Right atrium auricular region (tissue), 2 donors: ENCODE data around the gene SCARB2. TPM values are rescaled to one million over a fixed set of nuclear protein-coding genes. Genes with fewer than 3 reads are reported as not detected.

Experiments used
- DNase-seq: peaks from one replicate; pipeline ENCODE4 v3.0.0-alpha.2; 2019; ENCODE audit warnings: low spot score
- H3K27ac ChIP-seq, 2 donors: fragments of 200-600 bp; sonication (generic); 1 replicate in 1 of 2; 2 replicates in 1 of 2; pipeline ENCODE4 v1.5.1; 2016 to 2019
- H3K27me3 ChIP-seq, 2 donors: fragments of 200-600 bp; sonication (generic); one replicate each; pipeline versions ENCODE4 v1.5.1 to v1.6.0; 2017 to 2019
- H3K36me3 ChIP-seq: fragments of 200-600 bp; sonication (generic); one replicate; pipeline ENCODE4 v1.5.1; 2016
- H3K4me1 ChIP-seq, 2 donors: fragments of 200-600 bp; sonication (generic); one replicate each; pipeline versions ENCODE4 v1.5.1 to v1.6.0; 2017 to 2019
- H3K4me3 ChIP-seq, 2 donors: fragments of 200-600 bp; sonication (generic); 1 replicate in 1 of 2; 2 replicates in 1 of 2; pipeline ENCODE4 v1.5.1; 2017 to 2019; ENCODE audit warnings: mild to moderate bottlenecking in 1 of 2, moderate library complexity in 1 of 2
- H3K9me3 ChIP-seq, 2 donors: fragments of 200-600 bp; sonication (generic); one replicate each; pipeline ENCODE4 v1.5.1; 2019
- CTCF ChIP-seq, 2 donors: fragments of 200-600 bp; sonication (generic); IDR thresholded peaks; one replicate each; pipeline ENCODE4 v1.5.1; 2019; ENCODE audit warnings: antibody characterized with exemption in 2 of 2
- total RNA-seq, 2 donors: library from RNA; depleted of rRNA; stranded (reverse); fragments of >200 nt; gene quantifications; one replicate each; pipeline ENCODE4 v1.1.0, GENCODE V29; 2016

SCARB2 gene
- total RNA-seq, 2 donors from 2014 or later, result 86.4 to 103 TPM

GRCh38 chr4:76235407-76235806 is 21.8 kb upstream of the SCARB2 start:
- Histone ChIP-seq H3K4me3 (no peak overlapping the region), H3K9me3 (peaks cover 0 to 10% of the 10 kb centered on the region in 2 donors), H3K36me3 (no peaks in the 10 kb centered on the region), H3K27ac (no peak overlapping the region), H3K4me1 (no peaks in the 10 kb centered on the region), H3K27me3 (no peaks in the 10 kb centered on the region)
- no peak for TF ChIP-seq CTCF (IDR thresholded peaks at IDR 0.05)
- DNase-seq, result no peak

GRCh38 chr4:76234679-76235044 is 21.0 kb upstream of the SCARB2 start:
- Histone ChIP-seq H3K4me3 (no peak overlapping the region), H3K27me3 (no peaks in the 10 kb centered on the region), H3K27ac (no peak overlapping the region), H3K9me3 (peaks cover 0 to 2% of the 10 kb centered on the region in 2 donors), H3K4me1 (no peaks in the 10 kb centered on the region), H3K36me3 (no peaks in the 10 kb centered on the region)
- no peak for DNase-seq
- TF ChIP-seq CTCF (IDR thresholded peaks at IDR 0.05), result no peak

- Histone ChIP-seq H3K27me3 (no peaks in the 10 kb centered on the region), H3K27ac (no peak overlapping the region), H3K36me3 (no peaks in the 10 kb centered on the region), H3K4me1 (no peaks in the 10 kb centered on the region), H3K9me3 (peaks cover 0 to under 1% of the 10 kb centered on the region in 2 donors), H3K4me3 (no peak overlapping the region)
- DNase-seq, result no peak
- no peak for TF ChIP-seq CTCF (IDR thresholded peaks at IDR 0.05)
These were observed 20.5 kb upstream of the SCARB2 start for GRCh38 chr4:76233967-76234678.

GRCh38 chr4:76233529-76233928 is 19.9 kb upstream of the SCARB2 start:
- Histone ChIP-seq H3K9me3 (peaks cover 0 to 6% of the 10 kb centered on the region in 2 donors), H3K27me3 (no peaks in the 10 kb centered on the region), H3K27ac (no peak overlapping the region), H3K4me3 (no peak overlapping the region), H3K4me1 (no peaks in the 10 kb centered on the region), H3K36me3 (no peaks in the 10 kb centered on the region)
- TF ChIP-seq CTCF (IDR thresholded peaks at IDR 0.05), result no peak
- DNase-seq, result no peak

- H3K27me3 ChIP-seq, result no peaks in the 10 kb centered on the region
- DNase-seq, result no peak
- H3K4me3 ChIP-seq, result no peak overlapping the region
- H3K36me3 ChIP-seq, result no peaks in the 10 kb centered on the region
- H3K4me1 ChIP-seq, result no peaks in the 10 kb centered on the region
- no peak for TF ChIP-seq CTCF (IDR thresholded peaks at IDR 0.05)
- H3K27ac ChIP-seq, result no peak overlapping the region
- H3K9me3 ChIP-seq, result peaks cover 0 to 9% of the 10 kb centered on the region in 2 donors
These were observed 19.5 kb upstream of the SCARB2 start for GRCh38 chr4:76233083-76233482.

- H3K4me1 ChIP-seq, result no peaks in the 10 kb centered on the region
- no peak overlapping the region for H3K27ac ChIP-seq
- H3K27me3 ChIP-seq, result no peaks in the 10 kb centered on the region
- no peak overlapping the region for H3K4me3 ChIP-seq
- H3K36me3 ChIP-seq, result no peaks in the 10 kb centered on the region
- peaks cover 0 to 9% of the 10 kb centered on the region in 2 donors for H3K9me3 ChIP-seq
- no peak for DNase-seq
- no peak for TF ChIP-seq CTCF (IDR thresholded peaks at IDR 0.05)
These were observed 19.1 kb upstream of the SCARB2 start for GRCh38 chr4:76232681-76233080.
